Gastroesophageal sphincter (tissue), 4 donors: ENCODE data around the gene ADARB1. TPM values are rescaled to one million over a fixed set of nuclear protein-coding genes. Genes with fewer than 3 reads are reported as not detected.

Experiments used
- ATAC-seq: fragments of 150-250 bp; one replicate; pipeline ENCODE4 v1.9.1; 2016; ENCODE audit warnings: mild to moderate bottlenecking, moderate library complexity
- H3K27ac ChIP-seq, 4 donors: fragments of 200-600 bp; sonication (generic) in 3 of 4; 1 replicate in 3 of 4; 2 replicates in 1 of 4; pipeline ENCODE4 v1.5.1; 2016 to 2019
- H3K27me3 ChIP-seq: fragments of 200-600 bp; sonication (generic); one replicate; pipeline ENCODE4 v1.5.1; 2019
- H3K36me3 ChIP-seq, 2 donors: fragments of 200-600 bp; sonication (generic); one replicate each; pipeline ENCODE4 v1.5.1; 2019; ENCODE audit warnings: control low read depth in 1 of 2
- H3K4me1 ChIP-seq, 3 donors: fragments of 200-600 bp; sonication (generic); 1 replicate in 2 of 3; 2 replicates in 1 of 3; pipeline ENCODE4 v1.5.1; 2016 to 2019; ENCODE audit warnings: control low read depth in 2 of 3
- H3K4me3 ChIP-seq, 2 donors: fragments of 200-600 bp; sonication (generic); one replicate each; pipeline ENCODE4 v1.5.1; 2019; ENCODE audit warnings: mild to moderate bottlenecking in 1 of 2, moderate library complexity in 1 of 2
- H3K9me3 ChIP-seq, 3 donors: fragments of 200-600 bp; sonication (generic); one replicate each; pipeline ENCODE4 v1.5.1; 2017 to 2019; ENCODE audit warnings: control low read depth in 2 of 3
- EP300 ChIP-seq: sonication (generic); formaldehyde crosslinking; IDR thresholded peaks from one replicate; pipeline ENCODE4 v1.6.1; 2017; ENCODE audit warnings: antibody characterized with exemption, mild to moderate bottlenecking
- POLR2A ChIP-seq, 2 donors: fragments of 450-650 bp; IDR thresholded peaks; one replicate each; pipeline ENCODE4 v1.6.1; 2017; ENCODE audit warnings: antibody characterized with exemption in 2 of 2, mild to moderate bottlenecking in 2 of 2, moderate library complexity in 1 of 2
- POLR2AphosphoS5 ChIP-seq: sonication (generic); formaldehyde crosslinking; IDR thresholded peaks from one replicate; pipeline ENCODE4 v1.6.1; 2017; ENCODE audit warnings: antibody characterized with exemption
- WGBS, 2 donors: methylation state at CpG; one replicate each; pipeline ENCODE4 v1.1.5; 2018; ENCODE audit warnings: low coverage in 1 of 2; 5-methylcytosine and 5-hydroxymethylcytosine counted together
- total RNA-seq, 4 donors: library from RNA; depleted of rRNA; stranded (reverse); fragments of >200 nt; gene quantifications; one replicate each; pipeline ENCODE4 v1.1.0, GENCODE V29; 2016
- TF ChIP-seq, protein P1 (sequence below), 4 experiments: fragments of 200-600 bp in 2 of 4; fragments of 450-650 bp in 2 of 4; sonication (generic) in 1 of 4; IDR thresholded peaks; one replicate each; pipeline ENCODE4 v1.5.1; 2017 to 2019; ENCODE audit warnings: antibody characterized with exemption in 4 of 4, mild to moderate bottlenecking in 2 of 4, moderate library complexity in 2 of 4

ADARB1 gene
- total RNA-seq, 4 donors from 2014 or later = 136 to 228 (median 181) TPM

DNA sequence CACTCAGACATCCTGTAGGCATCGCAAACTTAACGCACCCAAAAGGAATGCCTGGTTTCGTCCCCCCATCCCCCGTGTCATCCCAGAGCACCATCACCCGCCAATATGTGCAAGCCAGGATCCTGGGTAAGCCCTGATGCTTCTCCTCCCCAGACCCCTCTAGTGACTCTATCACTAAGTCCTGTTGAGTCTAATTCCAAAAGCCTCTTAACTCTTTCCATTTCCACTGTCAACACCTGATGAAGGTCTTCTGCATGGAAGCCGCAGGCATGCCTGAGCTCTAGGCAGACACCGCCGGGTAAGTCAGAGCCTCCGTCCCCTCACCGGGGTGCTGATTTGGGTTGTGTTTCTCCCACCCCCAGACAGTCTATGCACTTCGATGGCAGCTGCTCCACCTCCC lies 5.3 kb upstream of the ADARB1 start:
- WGBS, 2 donors = 96 to 100% methylated on average over 4 to 5 of the region's 11 CpGs
- H3K4me3 ChIP-seq = no peak overlapping the region
- H3K36me3 ChIP-seq = peaks cover 0 to 5% of the 10 kb centered on the region in 2 donors
- H3K9me3 ChIP-seq = no peaks in the 10 kb centered on the region
- H3K27ac ChIP-seq = no peak overlapping the region
- no peaks in the 10 kb centered on the region for H3K27me3 ChIP-seq
- ATAC-seq = no peak
- H3K4me1 ChIP-seq = peaks cover 0 to 13% (median 3%) of the 10 kb centered on the region in 3 donors
- TF ChIP-seq POLR2A (IDR thresholded peaks at IDR 0.05) = no peak
- TF ChIP-seq, protein P1, sequence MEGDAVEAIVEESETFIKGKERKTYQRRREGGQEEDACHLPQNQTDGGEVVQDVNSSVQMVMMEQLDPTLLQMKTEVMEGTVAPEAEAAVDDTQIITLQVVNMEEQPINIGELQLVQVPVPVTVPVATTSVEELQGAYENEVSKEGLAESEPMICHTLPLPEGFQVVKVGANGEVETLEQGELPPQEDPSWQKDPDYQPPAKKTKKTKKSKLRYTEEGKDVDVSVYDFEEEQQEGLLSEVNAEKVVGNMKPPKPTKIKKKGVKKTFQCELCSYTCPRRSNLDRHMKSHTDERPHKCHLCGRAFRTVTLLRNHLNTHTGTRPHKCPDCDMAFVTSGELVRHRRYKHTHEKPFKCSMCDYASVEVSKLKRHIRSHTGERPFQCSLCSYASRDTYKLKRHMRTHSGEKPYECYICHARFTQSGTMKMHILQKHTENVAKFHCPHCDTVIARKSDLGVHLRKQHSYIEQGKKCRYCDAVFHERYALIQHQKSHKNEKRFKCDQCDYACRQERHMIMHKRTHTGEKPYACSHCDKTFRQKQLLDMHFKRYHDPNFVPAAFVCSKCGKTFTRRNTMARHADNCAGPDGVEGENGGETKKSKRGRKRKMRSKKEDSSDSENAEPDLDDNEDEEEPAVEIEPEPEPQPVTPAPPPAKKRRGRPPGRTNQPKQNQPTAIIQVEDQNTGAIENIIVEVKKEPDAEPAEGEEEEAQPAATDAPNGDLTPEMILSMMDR (IDR thresholded peaks at IDR 0.05) = no peak

DNA sequence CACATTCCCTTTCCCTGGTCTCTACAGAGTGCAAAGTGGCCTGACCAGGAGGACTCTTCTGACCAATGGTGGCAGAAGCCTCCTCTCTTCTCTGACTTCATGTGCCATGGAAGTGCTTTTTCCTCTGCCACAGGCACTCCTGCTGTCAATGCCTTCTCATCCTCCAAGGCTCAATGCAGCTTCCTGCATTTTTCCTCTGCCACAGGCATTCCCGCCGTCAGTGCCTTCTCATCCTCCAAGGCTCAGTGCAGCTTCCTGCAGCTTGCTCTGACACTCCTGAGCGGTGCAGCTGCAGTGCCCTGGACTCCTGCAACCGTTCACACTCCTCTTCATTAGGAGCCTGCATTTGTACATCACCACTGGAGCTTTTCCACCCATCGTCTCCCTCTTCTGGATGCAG lies 4.7 kb upstream of the ADARB1 start:
- Histone ChIP-seq H3K9me3 (no peaks in the 10 kb centered on the region), H3K4me1 (peaks cover 0 to 13% (median 3%) of the 10 kb centered on the region in 3 donors), H3K36me3 (peaks cover 0 to 5% of the 10 kb centered on the region in 2 donors), H3K27me3 (no peaks in the 10 kb centered on the region), H3K4me3 (no peak overlapping the region), H3K27ac (no peak overlapping the region)
- TF ChIP-seq EP300 = no peak
- TF ChIP-seq, protein P1 (IDR thresholded peaks at IDR 0.05) = no peak
- TF ChIP-seq POLR2AphosphoS5 = no peak
- TF ChIP-seq POLR2A (IDR thresholded peaks at IDR 0.05) = no peak
- WGBS, 2 donors = 83% methylated on average over 1 of the region's 5 CpGs; no CpG with 5 or more reads in 1 of the 2 donors
- ATAC-seq = no peak

DNA sequence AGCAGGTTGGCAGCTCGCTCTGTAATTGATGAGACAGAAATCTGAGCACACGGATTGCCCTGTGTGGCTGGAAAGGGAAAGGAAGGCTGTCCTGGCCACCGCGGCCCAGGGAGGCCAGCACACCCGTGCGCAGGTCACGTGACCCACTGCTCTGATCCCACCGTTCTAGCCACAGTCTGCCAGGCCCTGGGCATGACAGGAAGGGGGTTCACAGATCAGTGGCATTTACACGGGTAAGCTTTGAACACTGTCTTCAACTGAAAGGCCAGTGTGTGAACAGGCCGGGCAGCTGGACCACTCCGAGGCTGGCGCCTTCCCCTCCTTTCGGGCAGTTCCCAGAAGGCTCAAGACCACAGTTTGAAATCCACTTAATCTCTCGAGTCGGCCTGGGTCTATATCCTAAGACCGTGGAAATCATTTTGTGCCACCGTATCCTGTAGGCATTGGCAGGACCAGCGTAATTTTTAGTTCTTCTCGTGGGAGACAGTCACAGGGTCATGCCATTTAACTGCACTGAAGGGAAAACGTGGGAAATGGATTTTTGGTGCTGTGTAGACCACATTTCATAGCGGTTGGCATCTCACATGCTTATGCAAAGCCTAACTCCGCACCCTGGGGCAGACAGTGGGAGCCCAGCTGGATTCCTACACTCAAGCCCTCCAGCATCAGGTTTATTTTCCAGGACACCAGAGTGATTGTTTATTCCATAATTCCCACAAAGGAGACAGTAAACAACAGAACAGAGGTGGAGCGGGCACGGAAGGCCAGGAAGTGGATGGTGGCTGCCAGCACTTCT lies 3.1 kb upstream of the ADARB1 start:
- H3K27me3 ChIP-seq = no peaks in the 10 kb centered on the region
- no peak for TF ChIP-seq POLR2AphosphoS5
- TF ChIP-seq POLR2A (IDR thresholded peaks at IDR 0.05) = no peak
- TF ChIP-seq, protein P1 (IDR thresholded peaks at IDR 0.05) = no peak
- TF ChIP-seq EP300 = no peak
- H3K4me1 ChIP-seq = peaks cover 0 to 25% (median 3%) of the 10 kb centered on the region in 3 donors
- H3K9me3 ChIP-seq = no peaks in the 10 kb centered on the region
- 82% methylated on average over 18 of the region's 24 CpGs; no CpG with 5 or more reads in 1 of the 2 donors for WGBS, 2 donors
- H3K36me3 ChIP-seq = peaks cover 0 to 5% of the 10 kb centered on the region in 2 donors
- no peak for ATAC-seq
- no peak overlapping the region for H3K4me3 ChIP-seq
- no peak overlapping the region for H3K27ac ChIP-seq

DNA sequence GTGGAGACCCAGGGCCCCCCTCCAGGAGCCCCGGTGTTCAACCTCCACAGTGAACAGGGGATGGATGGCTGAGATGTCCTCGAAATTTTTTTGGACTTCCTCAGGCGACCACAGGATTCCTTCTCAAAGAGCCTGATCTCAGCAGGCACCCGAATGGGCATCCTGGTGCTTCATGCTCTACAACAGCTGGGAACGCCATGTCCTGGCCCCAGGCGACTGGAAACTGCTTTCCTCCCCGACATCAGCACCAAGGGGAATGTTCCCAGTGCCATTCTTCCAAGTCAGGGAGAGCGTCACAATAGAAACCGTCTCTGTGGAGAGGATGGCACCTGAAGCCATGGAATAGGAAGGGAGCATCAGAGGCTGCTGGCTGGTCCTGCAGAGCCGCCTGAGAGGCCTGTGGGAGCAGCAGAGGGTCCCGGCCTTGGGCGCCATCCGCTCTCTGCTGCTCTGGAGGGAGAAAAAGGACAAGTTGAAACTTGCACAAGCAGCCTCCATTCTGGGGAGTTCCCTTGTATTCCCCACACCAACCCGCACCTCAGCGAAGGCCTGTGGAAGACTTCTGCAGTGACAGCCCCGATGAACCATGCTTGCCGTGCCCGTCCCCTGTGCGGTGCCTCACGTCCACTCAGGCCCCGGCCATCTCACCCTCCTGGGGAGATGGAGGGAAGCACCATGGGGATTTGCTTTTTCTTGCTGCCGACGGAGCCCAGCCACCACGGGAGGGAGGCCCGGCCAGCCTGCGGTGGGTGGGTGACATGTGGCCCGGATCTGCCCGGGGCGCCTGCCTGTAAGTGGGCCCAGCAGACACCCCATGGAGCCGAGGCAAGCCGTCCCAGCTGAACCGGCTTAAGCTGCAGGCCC lies 2.3 kb upstream of the ADARB1 start:
- H3K9me3 ChIP-seq = no peaks in the 10 kb centered on the region
- H3K36me3 ChIP-seq = peaks cover 0 to 5% of the 10 kb centered on the region in 2 donors
- H3K4me3 ChIP-seq = no peak overlapping the region
- no peak for ATAC-seq
- 67% methylated on average over 2 of the region's 32 CpGs; no CpG with 5 or more reads in 1 of the 2 donors for WGBS, 2 donors
- peaks cover 0 to 34% (median 3%) of the 10 kb centered on the region in 3 donors for H3K4me1 ChIP-seq
- TF ChIP-seq POLR2AphosphoS5 = no peak
- no peak for TF ChIP-seq EP300
- TF ChIP-seq POLR2A (IDR thresholded peaks at IDR 0.05) = no peak
- TF ChIP-seq, protein P1 (IDR thresholded peaks at IDR 0.05) = no peak
- peak overlapping the region in 2 of 4 donors; percentile 2 to 97 for H3K27ac ChIP-seq
- H3K27me3 ChIP-seq = no peaks in the 10 kb centered on the region
